NCI-H2081 (cell line): ENCODE measurements around the gene TMEM222.
"Not testable (repeated sequence)": the region's sequence is repeated elsewhere in the genome, so short reads cannot be mapped to it uniquely, and the experiment has no call there.

Source experiments
- DNase-seq, 2 experiments: peaks; one replicate each; lab custom pipeline; 2025; lab: John Stamatoyannopoulos, UW

TMEM222 gene

GRCh38 chr1:27380224-27380623 is 58.3 kb downstream of the TMEM222 start:
- DNase-seq: no peak

GRCh38 chr1:27380766-27381733 is 59.1 kb downstream of the TMEM222 start:
- DNase-seq: no peak

- DNase-seq: no peak
These were observed 60.2 kb downstream of the TMEM222 start for GRCh38 chr1:27381969-27382762.

GRCh38 chr1:27383039-27383605 is 61.2 kb downstream of the TMEM222 start, which contains the start of gene CD164L2:
CD164L2 (minus strand) TSS chr1:27383333; CDS start chr1:27383239, 94 bp downstream.
- DNase-seq: no peak

- DNase-seq: no peak
These were observed 61.7 kb downstream of the TMEM222 start for GRCh38 chr1:27383661-27384060.

- DNase-seq: not testable (repeated sequence)
These were observed 62.8 kb downstream of the TMEM222 start for GRCh38 chr1:27384797-27385196.
